ENCODE results near the gene BCL2L14.

BCL2L14 gene

GRCh38 chr12:12028668-12029402 lies 41.9 kb upstream of the BCL2L14 start:
- no peak overlapping the region for H3K4me3 ChIP-seq (ENCODE audit: low read depth, low read length)
- peak; percentile 77 for DNase-seq (ENCODE audit: low read depth)
- no peak for TF ChIP-seq CTCF (IDR thresholded peaks at IDR 0.05; ENCODE audit: insufficient read depth, low read depth, low read length, missing control alignments)

GRCh38 chr12:12029653-12030052 lies 41.1 kb upstream of the BCL2L14 start:
- DNase-seq (ENCODE audit: low read depth): no peak
- H3K4me3 ChIP-seq (ENCODE audit: low read depth, low read length): no peak overlapping the region
- no peak for TF ChIP-seq CTCF (IDR thresholded peaks at IDR 0.05; ENCODE audit: insufficient read depth, low read depth, low read length, missing control alignments)

GRCh38 chr12:12032260-12032791 lies 38.4 kb upstream of the BCL2L14 start:
- DNase-seq (ENCODE audit: low read depth): peak; percentile 79
- no peak for TF ChIP-seq CTCF (IDR thresholded peaks at IDR 0.05; ENCODE audit: insufficient read depth, low read depth, low read length, missing control alignments)
- peak overlapping the region; percentile 62 for H3K4me3 ChIP-seq (ENCODE audit: low read depth, low read length)

GRCh38 chr12:12032851-12033797 lies 37.6 kb upstream of the BCL2L14 start:
- H3K4me3 ChIP-seq (ENCODE audit: low read depth, low read length): peak overlapping the region; percentile 62
- DNase-seq (ENCODE audit: low read depth): peak; percentile 93
- TF ChIP-seq CTCF (IDR thresholded peaks at IDR 0.05; ENCODE audit: insufficient read depth, low read depth, low read length, missing control alignments): peak; percentile 83

GRCh38 chr12:12033824-12034223 lies 36.9 kb upstream of the BCL2L14 start:
- no peak for DNase-seq (ENCODE audit: low read depth)
- no peak for TF ChIP-seq CTCF (IDR thresholded peaks at IDR 0.05; ENCODE audit: insufficient read depth, low read depth, low read length, missing control alignments)
- peak overlapping the region; percentile 62 for H3K4me3 ChIP-seq (ENCODE audit: low read depth, low read length)

GRCh38 chr12:12034344-12034743 lies 36.4 kb upstream of the BCL2L14 start:
- no peak for TF ChIP-seq CTCF (IDR thresholded peaks at IDR 0.05; ENCODE audit: insufficient read depth, low read depth, low read length, missing control alignments)
- peak; percentile 28 for DNase-seq (ENCODE audit: low read depth)
- peak overlapping the region; percentile 62 for H3K4me3 ChIP-seq (ENCODE audit: low read depth, low read length)
